GM12878 (cell line): ENCODE data around the gene GNAZ. TPM values are rescaled to one million over a fixed set of nuclear protein-coding genes. Genes with fewer than 3 reads are reported as not detected.

Experiments
- ATAC-seq: fragments of 200-7000 bp; cut with Tn5 transposase; 3 replicates; pipeline ENCODE4 v1.9.1; 2020; ENCODE audit warnings: mild to moderate bottlenecking, moderate library complexity
- BruUV-seq: library from RNA; stranded (reverse); fragments of 400-500 nt; replicated peaks from 2 replicates; lab custom pipeline; 2021; lab: Mats Ljungman, UMichigan
- CTCF ChIA-PET: fragments of 300-600 bp; sonication (Branson Sonifier 250); formaldehyde crosslinking; extraction: SDS; loops from one replicate; lab custom pipeline; 2021; ENCODE audit warnings: inconsistent platforms; lab: Yijun Ruan, JAX
- POLR2A ChIA-PET: fragments of 350-600 bp; formaldehyde crosslinking; extraction: SDS; loops from one replicate; lab custom pipeline; 2021; ENCODE audit warnings: inconsistent platforms; lab: Charles Lee
- RAD21 ChIA-PET: fragments of 300-600 bp; sonication (Branson Sonifier 250); formaldehyde crosslinking; loops from one replicate; lab custom pipeline; 2023; ENCODE audit warnings: antibody characterized with exemption; ENCODE audit not compliant: unreplicated experiment; lab: Charles Lee
- SMC1A ChIA-PET: fragments of 300-600 bp; sonication (Branson Sonifier 250); formaldehyde crosslinking; loops from one replicate; lab custom pipeline; 2023; ENCODE audit not compliant: unreplicated experiment, uncharacterized antibody; lab: Charles Lee
- DNase-seq: peaks from one replicate; pipeline ENCODE4 v3.0.0-alpha.2; 2011; ENCODE audit warnings: low read depth, low spot score
- FAIRE-seq: peaks from 3 replicates; lab custom pipeline; 2011; peaks lifted over from hg19 to GRCh38; lab: Jason Lieb, UNC
- H2AFZ ChIP-seq: 2 replicates; pipeline ENCODE4 v1.6.0; 2011; ENCODE audit warnings: low read depth, low read length, control low read depth; ENCODE audit not compliant: control insufficient read depth
- H3K27ac ChIP-seq: 2 replicates; pipeline ENCODE4 v1.5.1; 2011; ENCODE audit warnings: control low read depth; ENCODE audit not compliant: control insufficient read depth, insufficient read depth
- H3K27me3 ChIP-seq, 2 experiments: replicated peaks in 1 of 2; 2 replicates each; pipeline versions ENCODE4 v1.6.0 to v1.6.1; 2011; ENCODE audit warnings: low read length in 1 of 2; ENCODE audit not compliant: control insufficient read depth in 2 of 2, insufficient read depth in 2 of 2
- H3K36me3 ChIP-seq, 2 experiments: 2 replicates each; pipeline ENCODE4 v1.5.1; 2011; ENCODE audit warnings: low read length in 1 of 2; ENCODE audit not compliant: control insufficient read depth in 2 of 2, insufficient read depth in 2 of 2
- H3K4me1 ChIP-seq: 2 replicates; pipeline ENCODE4 v1.6.1; 2011; ENCODE audit warnings: mild to moderate bottlenecking, low read length, moderate library complexity, mixed read lengths; ENCODE audit not compliant: control insufficient read depth, insufficient read depth
- H3K4me2 ChIP-seq: 2 replicates; pipeline ENCODE4 v1.6.0; 2011; ENCODE audit warnings: control low read depth; ENCODE audit not compliant: control insufficient read depth, insufficient read depth
- H3K4me3 ChIP-seq: fragments of 200-600 bp; sonication (generic); 2 replicates; pipeline ENCODE4 v1.5.1; 2016
- H3K79me2 ChIP-seq: 2 replicates; pipeline ENCODE4 v1.6.0; 2011; ENCODE audit warnings: low read length; ENCODE audit not compliant: control insufficient read depth, insufficient read depth
- H3K9ac ChIP-seq: 2 replicates; pipeline ENCODE4 v1.8.0; 2011; ENCODE audit warnings: low read length, control low read depth, mixed read lengths; ENCODE audit not compliant: control insufficient read depth, insufficient read depth
- H3K9me3 ChIP-seq: replicated peaks from 3 replicates; pipeline ENCODE4 v1.5.1; 2011; ENCODE audit warnings: mild to moderate bottlenecking, low read length; ENCODE audit not compliant: control insufficient read depth, insufficient read depth
- H4K20me1 ChIP-seq: 2 replicates; pipeline ENCODE4 v1.6.0; 2011; ENCODE audit not compliant: control insufficient read depth, insufficient read depth
- BHLHE40 ChIP-seq, 2 experiments: fragments of 450-650 bp in 1 of 2; IDR thresholded peaks; 2 replicates each; pipeline ENCODE4 v1.6.1; 2011 to 2017; ENCODE audit warnings: low read depth in 2 of 2, borderline replicate concordance in 1 of 2, improper control_type of control experiment in 1 of 2, low read length in 1 of 2, mild to moderate bottlenecking in 1 of 2
- GATAD2B ChIP-seq: fragments of 450-650 bp; conservative IDR thresholded peaks from 2 replicates; pipeline ENCODE4 v1.6.1; 2017; ENCODE audit warnings: low read depth, mild to moderate bottlenecking, moderate library complexity
- RBBP5 ChIP-seq: fragments of 200-600 bp; sonication (generic); conservative IDR thresholded peaks from 2 replicates; pipeline ENCODE4 v1.6.1; 2016
- SREBF2 ChIP-seq: IDR thresholded peaks from 2 replicates; pipeline ENCODE4 v1.6.1; 2012; ENCODE audit warnings: mild to moderate bottlenecking, low read length
- WGBS: methylation state at CpG from one replicate; pipeline ENCODE4 v1.1.6; 2016; ENCODE audit warnings: low lambda C conversion rate; ENCODE audit not compliant: insufficient replicate concordance, insufficient coverage; ENCODE audit errors: missing lambda C conversion rate; 5-methylcytosine and 5-hydroxymethylcytosine counted together
- in situ Hi-C: fragments of 300-500 bp; cut with MboI; formaldehyde crosslinking; loops from 9 replicates; pipeline ENCODE4 v1.14.3; 2018; ENCODE audit warnings: mixed read lengths
- intact Hi-C: fragments of 100-400 bp; cut with micrococcal nuclease; formaldehyde crosslinking; loops from one replicate; pipeline ENCODE4 v1.14.2; 2022; ENCODE audit not compliant: unreplicated experiment
- polyA plus RNA-seq, 11 experiments: library from polyadenylated mRNA; depleted of rRNA in 4 of 11; unstranded in 6 of 11; stranded (reverse) in 5 of 11; fragments of >200 nt; fragmentation: Nextera tagmentation in 4 of 11; fragmentation: Illumina TruSeq in 1 of 11; extraction: Ambion mirVana in 4 of 11; extraction: Trizol in 1 of 11; gene quantifications; 1 replicate in 1 of 11; 2 replicates in 10 of 11; pipeline versions ENCODE4 v1.2.1 to v1.2.3, GENCODE V29; 2011 to 2016; ENCODE audit warnings: inconsistent platforms in 2 of 11, missing spikeins in 2 of 11, low read depth in 1 of 11
- total RNA-seq, 4 experiments: library from RNA; depleted of rRNA in 3 of 4; stranded (reverse); fragments of >200 nt in 3 of 4; fragmentation: Illumina TruSeq in 1 of 4; extraction: Trizol in 1 of 4; gene quantifications; 2 replicates each; pipeline versions ENCODE4 v1.2.1 to v1.2.3, GENCODE V29; 2013 to 2021
- TF ChIP-seq, protein P1 (sequence below): fragments of 450-650 bp; formaldehyde crosslinking; IDR thresholded peaks from 2 replicates; pipeline ENCODE4 v1.4.0; 2020; ENCODE audit warnings: mild to moderate bottlenecking, moderate library complexity
- TF ChIP-seq, protein P2 (sequence below): fragments of 450-650 bp; formaldehyde crosslinking; IDR thresholded peaks from 2 replicates; pipeline ENCODE4 v1.5.0; 2022; ENCODE audit warnings: mild to moderate bottlenecking, missing genetic modification characterization
- TF ChIP-seq, protein P3 (sequence below): IDR thresholded peaks from 2 replicates; pipeline ENCODE4 v1.6.1; 2012; ENCODE audit warnings: low read length, inconsistent platforms

The GNAZ gene
- total and polyA plus RNA-seq, 10 of the 15 experiments (the other 5 are each of a cell fraction or from before 2014, with no cell fraction given), result 0.09 to 1.0 (median 0.44) TPM; not detected in 1

DNA sequence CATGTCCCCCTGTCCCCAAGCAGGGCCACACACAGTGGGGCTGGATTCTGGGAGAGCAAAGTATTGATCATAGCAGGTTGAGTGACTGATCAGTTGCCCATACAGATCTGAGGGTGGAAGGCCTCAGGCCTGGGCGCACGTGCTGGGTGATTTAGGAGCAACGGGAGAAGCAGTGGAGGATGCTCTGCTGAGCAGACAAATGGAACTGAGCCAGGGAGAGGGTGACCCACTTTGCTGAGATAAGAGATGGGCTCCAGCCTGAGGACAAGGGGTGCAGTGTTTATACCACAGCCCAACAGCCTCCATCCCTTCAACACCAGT lies 15.0 kb downstream of the GNAZ start (continued):
- TF ChIP-seq, protein P1, sequence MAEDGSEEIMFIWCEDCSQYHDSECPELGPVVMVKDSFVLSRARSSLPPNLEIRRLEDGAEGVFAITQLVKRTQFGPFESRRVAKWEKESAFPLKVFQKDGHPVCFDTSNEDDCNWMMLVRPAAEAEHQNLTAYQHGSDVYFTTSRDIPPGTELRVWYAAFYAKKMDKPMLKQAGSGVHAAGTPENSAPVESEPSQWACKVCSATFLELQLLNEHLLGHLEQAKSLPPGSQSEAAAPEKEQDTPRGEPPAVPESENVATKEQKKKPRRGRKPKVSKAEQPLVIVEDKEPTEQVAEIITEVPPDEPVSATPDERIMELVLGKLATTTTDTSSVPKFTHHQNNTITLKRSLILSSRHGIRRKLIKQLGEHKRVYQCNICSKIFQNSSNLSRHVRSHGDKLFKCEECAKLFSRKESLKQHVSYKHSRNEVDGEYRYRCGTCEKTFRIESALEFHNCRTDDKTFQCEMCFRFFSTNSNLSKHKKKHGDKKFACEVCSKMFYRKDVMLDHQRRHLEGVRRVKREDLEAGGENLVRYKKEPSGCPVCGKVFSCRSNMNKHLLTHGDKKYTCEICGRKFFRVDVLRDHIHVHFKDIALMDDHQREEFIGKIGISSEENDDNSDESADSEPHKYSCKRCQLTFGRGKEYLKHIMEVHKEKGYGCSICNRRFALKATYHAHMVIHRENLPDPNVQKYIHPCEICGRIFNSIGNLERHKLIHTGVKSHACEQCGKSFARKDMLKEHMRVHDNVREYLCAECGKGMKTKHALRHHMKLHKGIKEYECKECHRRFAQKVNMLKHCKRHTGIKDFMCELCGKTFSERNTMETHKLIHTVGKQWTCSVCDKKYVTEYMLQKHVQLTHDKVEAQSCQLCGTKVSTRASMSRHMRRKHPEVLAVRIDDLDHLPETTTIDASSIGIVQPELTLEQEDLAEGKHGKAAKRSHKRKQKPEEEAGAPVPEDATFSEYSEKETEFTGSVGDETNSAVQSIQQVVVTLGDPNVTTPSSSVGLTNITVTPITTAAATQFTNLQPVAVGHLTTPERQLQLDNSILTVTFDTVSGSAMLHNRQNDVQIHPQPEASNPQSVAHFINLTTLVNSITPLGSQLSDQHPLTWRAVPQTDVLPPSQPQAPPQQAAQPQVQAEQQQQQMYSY (CRISPR knock-in tag), result no peak
- TF ChIP-seq SREBF2 (no peak), GATAD2B (no peak), RBBP5 (no peak)
- TF ChIP-seq, protein P2, sequence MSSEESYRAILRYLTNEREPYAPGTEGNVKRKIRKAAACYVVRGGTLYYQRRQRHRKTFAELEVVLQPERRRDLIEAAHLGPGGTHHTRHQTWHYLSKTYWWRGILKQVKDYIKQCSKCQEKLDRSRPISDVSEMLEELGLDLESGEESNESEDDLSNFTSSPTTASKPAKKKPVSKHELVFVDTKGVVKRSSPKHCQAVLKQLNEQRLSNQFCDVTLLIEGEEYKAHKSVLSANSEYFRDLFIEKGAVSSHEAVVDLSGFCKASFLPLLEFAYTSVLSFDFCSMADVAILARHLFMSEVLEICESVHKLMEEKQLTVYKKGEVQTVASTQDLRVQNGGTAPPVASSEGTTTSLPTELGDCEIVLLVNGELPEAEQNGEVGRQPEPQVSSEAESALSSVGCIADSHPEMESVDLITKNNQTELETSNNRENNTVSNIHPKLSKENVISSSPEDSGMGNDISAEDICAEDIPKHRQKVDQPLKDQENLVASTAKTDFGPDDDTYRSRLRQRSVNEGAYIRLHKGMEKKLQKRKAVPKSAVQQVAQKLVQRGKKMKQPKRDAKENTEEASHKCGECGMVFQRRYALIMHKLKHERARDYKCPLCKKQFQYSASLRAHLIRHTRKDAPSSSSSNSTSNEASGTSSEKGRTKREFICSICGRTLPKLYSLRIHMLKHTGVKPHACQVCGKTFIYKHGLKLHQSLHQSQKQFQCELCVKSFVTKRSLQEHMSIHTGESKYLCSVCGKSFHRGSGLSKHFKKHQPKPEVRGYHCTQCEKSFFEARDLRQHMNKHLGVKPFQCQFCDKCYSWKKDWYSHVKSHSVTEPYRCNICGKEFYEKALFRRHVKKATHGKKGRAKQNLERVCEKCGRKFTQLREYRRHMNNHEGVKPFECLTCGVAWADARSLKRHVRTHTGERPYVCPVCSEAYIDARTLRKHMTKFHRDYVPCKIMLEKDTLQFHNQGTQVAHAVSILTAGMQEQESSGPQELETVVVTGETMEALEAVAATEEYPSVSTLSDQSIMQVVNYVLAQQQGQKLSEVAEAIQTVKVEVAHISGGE (CRISPR knock-in tag), result no peak
- TF ChIP-seq, all 136 proteins: peak for 0

DNA sequence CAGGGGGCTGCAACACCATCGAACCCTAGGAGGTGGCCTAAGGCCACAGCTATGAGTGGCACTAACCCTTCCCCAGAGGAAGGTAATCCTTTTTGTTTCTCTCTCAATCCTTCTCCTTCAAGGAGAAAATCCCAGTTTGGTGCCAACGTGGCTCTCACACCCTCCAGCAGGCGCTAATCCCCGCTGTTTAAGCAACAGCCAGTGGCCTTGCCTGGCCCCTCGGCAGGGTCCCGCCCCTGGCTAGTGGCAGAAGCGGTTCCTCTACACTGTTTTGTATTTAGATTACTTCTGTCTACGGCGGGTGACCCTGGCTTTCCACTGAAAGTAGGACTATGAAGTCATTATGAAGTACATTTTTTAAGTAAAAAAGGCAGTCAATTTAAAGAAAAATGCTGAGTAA lies 15.5 kb downstream of the GNAZ start:
- H3K27ac ChIP-seq, result no peak overlapping the region
- no peaks in the 10 kb centered on the region for H4K20me1 ChIP-seq
- no peak; the same call in 2 of the 3 replicates for ATAC-seq
- 34% methylated on average over 9 of the region's 9 CpGs for WGBS
- CTCF ChIA-PET, result no interaction called here
- H3K27me3 ChIP-seq, result no peaks in the 10 kb centered on the region
- no peak overlapping the region for H3K9ac ChIP-seq
- intact Hi-C loops, result no loop called here
- in situ Hi-C loops, result no loop called here
- SMC1A ChIA-PET, result interaction anchor here (1.0 kb wide), 1 partner anchor 31 kb away, joined by 3 read pairs; no protein-coding TSS in a partner anchor
- TF ChIP-seq BHLHE40 (IDR thresholded peaks at IDR 0.05; ENCODE audit: borderline replicate concordance in 1 of 2, low read depth in 2 of 2, low read length in 1 of 2), result no peak
- TF ChIP-seq, protein P3, sequence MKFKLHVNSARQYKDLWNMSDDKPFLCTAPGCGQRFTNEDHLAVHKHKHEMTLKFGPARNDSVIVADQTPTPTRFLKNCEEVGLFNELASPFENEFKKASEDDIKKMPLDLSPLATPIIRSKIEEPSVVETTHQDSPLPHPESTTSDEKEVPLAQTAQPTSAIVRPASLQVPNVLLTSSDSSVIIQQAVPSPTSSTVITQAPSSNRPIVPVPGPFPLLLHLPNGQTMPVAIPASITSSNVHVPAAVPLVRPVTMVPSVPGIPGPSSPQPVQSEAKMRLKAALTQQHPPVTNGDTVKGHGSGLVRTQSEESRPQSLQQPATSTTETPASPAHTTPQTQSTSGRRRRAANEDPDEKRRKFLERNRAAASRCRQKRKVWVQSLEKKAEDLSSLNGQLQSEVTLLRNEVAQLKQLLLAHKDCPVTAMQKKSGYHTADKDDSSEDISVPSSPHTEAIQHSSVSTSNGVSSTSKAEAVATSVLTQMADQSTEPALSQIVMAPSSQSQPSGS, result no peak
- H3K9me3 ChIP-seq, result no peaks in the 10 kb centered on the region
- H3K4me1 ChIP-seq, result no peaks in the 10 kb centered on the region; the same call in 1 of the 2 replicates
- no peak for FAIRE-seq
- no TSS peak for BruUV-seq
- H3K36me3 ChIP-seq, result no peaks in the 10 kb centered on the region
- H3K4me3 ChIP-seq, result no peak overlapping the region
- no peak for DNase-seq
- no peaks in the 10 kb centered on the region for H3K79me2 ChIP-seq
- POLR2A ChIA-PET, result no interaction called here
- no peak overlapping the region for H3K4me2 ChIP-seq
- RAD21 ChIA-PET, result no interaction called here
- H2AFZ ChIP-seq, result no peak overlapping the region
